GM19463 (cell line): ENCODE results near the gene MEIS2.

Experiments
- ATAC-seq: cut with Tn5 transposase; IDR thresholded peaks from one replicate; pipeline ENCODE4 v1.9.1; 2021; ENCODE audit warnings: mild to moderate bottlenecking, moderate library complexity; ENCODE audit not compliant: unreplicated experiment

Gene MEIS2

GRCh38 chr15:37041836-37042235 is 58.5 kb downstream of the MEIS2 start:
- ATAC-seq = no peak

GRCh38 chr15:37041042-37041441 is 59.3 kb downstream of the MEIS2 start:
- no peak for ATAC-seq

GRCh38 chr15:37040072-37040742 is 60.1 kb downstream of the MEIS2 start:
- ATAC-seq = no peak

- ATAC-seq = no peak
These were observed 61.6 kb downstream of the MEIS2 start for GRCh38 chr15:37038716-37039106.

GRCh38 chr15:37037850-37038715 is 62.3 kb downstream of the MEIS2 start:
- no peak for ATAC-seq

GRCh38 chr15:37037071-37037655 is 63.2 kb downstream of the MEIS2 start:
- ATAC-seq = no peak

GRCh38 chr15:37034835-37035748 is 65.3 kb downstream of the MEIS2 start:
- no peak for ATAC-seq

GRCh38 chr15:37034392-37034791 is 66.0 kb downstream of the MEIS2 start:
- ATAC-seq = no peak

GRCh38 chr15:37032091-37032775 is 68.1 kb downstream of the MEIS2 start:
- no peak for ATAC-seq

GRCh38 chr15:37031198-37031597 is 69.2 kb downstream of the MEIS2 start:
- no peak for ATAC-seq

- no peak for ATAC-seq
These were observed 71.6 kb downstream of the MEIS2 start for GRCh38 chr15:37028625-37029296.

GRCh38 chr15:37020852-37021251 is 79.5 kb downstream of the MEIS2 start:
- no peak for ATAC-seq

- ATAC-seq = no peak
These were observed 80.6 kb downstream of the MEIS2 start for GRCh38 chr15:37019479-37020433.

GRCh38 chr15:37017031-37017625 is 83.2 kb downstream of the MEIS2 start:
- ATAC-seq = no peak

- ATAC-seq = no peak
These were observed 84.1 kb downstream of the MEIS2 start for GRCh38 chr15:37016231-37016630.

GRCh38 chr15:37015451-37015850 is 84.9 kb downstream of the MEIS2 start:
- no peak for ATAC-seq

- no peak for ATAC-seq
These were observed 85.3 kb downstream of the MEIS2 start for GRCh38 chr15:37015035-37015434.

GRCh38 chr15:37014566-37014965 is 85.8 kb downstream of the MEIS2 start:
- no peak for ATAC-seq
